Measurements from ENCODE around the gene TYW1B. TPM values are rescaled to one million over a fixed set of nuclear protein-coding genes. Genes with fewer than 3 reads are reported as not detected.

Gene TYW1B, protein sequence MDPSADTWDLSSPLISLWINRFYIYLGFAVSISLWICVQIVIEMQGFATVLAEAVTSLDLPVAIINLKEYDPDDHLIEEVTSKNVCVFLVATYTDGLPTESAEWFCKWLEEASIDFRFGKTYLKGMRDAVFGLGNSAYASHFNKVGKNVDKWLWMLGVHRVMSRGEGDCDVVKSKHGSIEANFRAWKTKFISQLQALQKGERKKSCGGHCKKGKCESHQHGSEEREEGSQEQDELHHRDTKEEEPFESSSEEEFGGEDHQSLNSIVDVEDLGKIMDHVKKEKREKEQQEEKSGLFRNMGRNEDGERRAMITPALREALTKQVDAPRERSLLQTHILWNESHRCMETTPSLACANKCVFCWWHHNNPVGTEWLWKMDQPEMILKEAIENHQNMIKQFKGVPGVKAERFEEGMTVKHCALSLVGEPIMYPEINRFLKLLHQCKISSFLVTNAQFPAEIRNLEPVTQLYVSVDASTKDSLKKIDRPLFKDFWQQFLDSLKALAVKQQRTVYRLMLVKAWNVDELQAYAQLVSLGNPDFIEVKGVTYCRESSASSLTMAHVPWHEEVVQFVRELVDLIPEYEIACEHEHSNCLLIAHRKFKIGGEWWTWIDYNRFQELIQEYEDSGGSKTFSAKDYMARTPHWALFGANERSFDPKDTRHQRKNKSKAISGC
- total RNA-seq: 4.5 and 5.1 TPM in 2 replicates

DNA sequence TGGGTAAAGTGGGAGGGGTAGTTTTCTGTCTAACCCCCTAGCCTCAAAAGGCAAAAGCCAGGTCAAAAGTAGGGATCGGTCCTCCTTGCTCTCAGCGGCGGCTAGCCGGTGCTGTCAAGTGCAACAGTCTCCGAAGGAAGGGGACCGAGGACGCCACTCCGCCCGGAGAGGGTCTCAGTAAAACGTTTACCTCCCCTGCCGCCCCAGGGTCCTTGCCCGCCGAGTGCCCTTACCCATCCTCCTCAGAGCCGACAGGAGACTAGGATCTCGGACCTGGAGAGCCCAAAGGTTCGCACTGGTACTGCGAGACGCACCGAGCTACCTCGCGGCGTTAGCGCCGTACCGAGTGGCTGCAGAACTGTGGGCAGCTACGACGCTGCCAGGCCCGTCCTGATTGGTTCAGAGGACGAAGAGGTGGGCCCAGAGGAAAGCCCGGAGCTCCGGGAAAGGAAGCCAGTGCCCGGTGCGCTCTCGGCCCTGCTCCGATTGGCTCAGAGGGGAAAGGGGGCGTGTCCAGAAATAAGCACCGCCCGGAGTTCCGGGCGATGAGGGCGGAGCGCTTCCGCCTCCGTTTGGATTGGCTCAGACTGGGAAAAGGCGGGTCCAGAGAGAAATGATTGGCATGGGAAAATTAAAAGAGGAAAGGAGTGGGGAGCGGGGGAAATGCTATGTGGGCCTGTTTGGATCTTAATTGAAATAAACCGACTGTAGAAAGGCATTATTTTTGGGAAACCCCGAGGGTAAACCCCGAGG, at the start of gene TYW1B:
TSS of gene TYW1B (minus strand) at position 362 of the 753 bp plus-strand sequence. CDS start at position 237, 125 bp downstream.

Other genes starting within 250 kb of the TYW1B start
- 6.2 and 13.2 TPM in 2 replicates for gene POM121, start 96.9 kb upstream of the TYW1B start, total RNA-seq
- not detected in 2 replicates for gene TRIM74, start 141.3 kb upstream of the TYW1B start, total RNA-seq
- gene SPDYE8, start 201.6 kb upstream of the TYW1B start, total RNA-seq: not detected in 2 replicates
- not detected in 2 replicates for gene SPDYE11, start 229.7 kb upstream of the TYW1B start, total RNA-seq